Fibroblast of skin of right quadriceps (primary cell): ENCODE data around the gene WASHC3.
"Not testable (repeated sequence)": the region's sequence is repeated elsewhere in the genome, so short reads cannot be mapped to it uniquely, and the experiment has no call there.

Experiments
- DNase-seq: peaks from one replicate; pipeline ENCODE4 v3.0.0-alpha.2; 2013

Gene WASHC3

GRCh38 chr12:102050660-102051430 is 10.9 kb downstream of the WASHC3 start:
- no peak for DNase-seq

GRCh38 chr12:102043928-102044327 is 17.9 kb downstream of the WASHC3 start:
- no peak for DNase-seq

GRCh38 chr12:102033991-102034745 is 27.6 kb downstream of the WASHC3 start:
- DNase-seq = peak; percentile 7

- no peak for DNase-seq
Measured at GRCh38 chr12:102031852-102032251, 29.9 kb downstream of the WASHC3 start.

GRCh38 chr12:102029141-102029540 is 32.6 kb downstream of the WASHC3 start:
- DNase-seq = no peak

GRCh38 chr12:102026728-102027127 is 35.1 kb downstream of the WASHC3 start:
- DNase-seq = no peak

- DNase-seq = no peak
Measured at GRCh38 chr12:102024765-102025164, 37.0 kb downstream of the WASHC3 start.

- DNase-seq = peak; percentile 64
Measured at GRCh38 chr12:102023343-102023930, 38.4 kb downstream of the WASHC3 start.

- no peak for DNase-seq
Measured at GRCh38 chr12:102022286-102022685, 39.5 kb downstream of the WASHC3 start.

GRCh38 chr12:102021540-102022246 is 40.1 kb downstream of the WASHC3 start:
- no peak for DNase-seq

- DNase-seq = not testable (repeated sequence)
Measured at GRCh38 chr12:102018607-102019006, 43.2 kb downstream of the WASHC3 start.

GRCh38 chr12:102016472-102016871 is 45.3 kb downstream of the WASHC3 start:
- DNase-seq = no peak

- DNase-seq = peak; percentile 5
Measured at GRCh38 chr12:102010265-102010994, 51.4 kb downstream of the WASHC3 start.

- DNase-seq = no peak
Measured at GRCh38 chr12:102009796-102010195, 52.0 kb downstream of the WASHC3 start.

GRCh38 chr12:102008615-102009126 is 53.1 kb downstream of the WASHC3 start:
- DNase-seq = no peak

GRCh38 chr12:102005256-102005655 is 56.5 kb downstream of the WASHC3 start:
- DNase-seq = no peak

- no peak for DNase-seq
Measured at GRCh38 chr12:101997102-101997501, 64.7 kb downstream of the WASHC3 start.

GRCh38 chr12:101995684-101996083 is 66.1 kb downstream of the WASHC3 start:
- DNase-seq = no peak

- DNase-seq = no peak
Measured at GRCh38 chr12:101992091-101992490, 69.7 kb downstream of the WASHC3 start.

GRCh38 chr12:101982307-101982706 is 79.5 kb downstream of the WASHC3 start:
- no peak for DNase-seq

- DNase-seq = no peak
Measured at GRCh38 chr12:101981868-101982267, 79.9 kb downstream of the WASHC3 start.

GRCh38 chr12:101968770-101969169 is 93.0 kb downstream of the WASHC3 start:
- no peak for DNase-seq
